Diencephalon (tissue), 1 donor: Measurements from ENCODE around the gene RWDD2A. TPM values are rescaled to one million over a fixed set of nuclear protein-coding genes. Genes with fewer than 3 reads are reported as not detected.

ENCODE experiments used
- total RNA-seq: library from RNA; depleted of rRNA; stranded (reverse); fragments of >200 nt; gene quantifications from one replicate; pipeline ENCODE4 v1.2.3, GENCODE V29; 2014

Gene RWDD2A
- 10.8 TPM for total RNA-seq

DNA sequence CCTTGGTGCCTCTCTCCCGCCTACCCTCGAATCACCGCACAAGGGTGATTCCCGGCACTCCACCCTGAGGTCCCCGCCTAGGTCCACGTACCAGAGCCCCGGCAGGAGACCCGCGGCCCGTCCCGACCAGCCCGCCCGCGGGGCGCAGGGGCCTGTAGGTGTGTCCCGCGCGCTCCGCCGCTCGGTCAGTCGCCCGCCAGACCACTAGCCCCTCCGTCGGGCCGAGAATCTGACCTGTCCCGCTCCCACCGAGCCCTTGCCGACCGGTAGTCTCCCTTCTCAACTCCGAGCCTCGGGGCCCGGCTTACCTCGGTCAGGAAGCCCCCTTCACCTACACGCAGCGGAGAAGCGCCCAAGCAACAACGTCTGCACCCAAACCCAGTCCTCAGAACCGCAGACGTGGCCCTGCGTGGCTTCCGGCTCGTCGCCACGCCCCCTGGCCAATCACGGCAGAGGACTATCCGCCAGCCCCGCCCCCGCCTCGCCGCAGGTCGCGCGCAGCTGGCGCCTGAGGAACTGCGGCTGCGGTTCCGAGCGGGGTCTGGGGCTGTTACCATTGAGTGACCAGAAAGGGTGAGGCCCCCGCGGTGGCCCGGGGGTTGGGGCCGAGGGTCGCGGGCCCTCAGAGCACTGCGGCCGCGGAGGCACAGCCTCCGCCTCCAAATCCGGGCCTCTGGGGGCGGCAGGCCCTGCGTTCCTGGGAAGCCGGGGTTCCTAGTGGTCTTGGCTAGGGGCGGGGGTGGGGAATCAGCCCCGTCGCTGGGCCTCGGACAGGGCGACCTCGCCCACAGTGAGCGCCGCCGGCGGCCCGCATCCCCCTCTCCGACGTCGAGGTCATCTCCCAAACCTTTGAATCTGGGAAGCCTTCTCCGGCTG lies at the start of gene RWDD2A, which contains the start of gene PGM3:
TSS of gene RWDD2A (plus strand) at position 487 of the 876 bp plus-strand sequence. CDS start 1,095 bp downstream, outside the sequence.
TSS of gene PGM3 (minus strand) at position 395 of the 876 bp plus-strand sequence. CDS start 2,253 bp downstream, outside the sequence.

Other genes starting within 250 kb of the RWDD2A start
- gene UBE3D, start 127.5 kb upstream of the RWDD2A start, total RNA-seq: 27.2 TPM
- gene DOP1A, start 125.7 kb upstream of the RWDD2A start, total RNA-seq: 82.6 TPM
- 48.0 TPM for gene PGM3, start 92 bp upstream of the RWDD2A start, total RNA-seq
- gene ME1, start 237.7 kb downstream of the RWDD2A start, total RNA-seq: 12.9 TPM